ENCODE measurements around the gene AHRR. TPM values are rescaled to one million over a fixed set of nuclear protein-coding genes. Genes with fewer than 3 reads are reported as not detected.

The AHRR gene
- total RNA-seq, 2 donors from 2014 or later = 0.80 to 4.4 TPM

DNA sequence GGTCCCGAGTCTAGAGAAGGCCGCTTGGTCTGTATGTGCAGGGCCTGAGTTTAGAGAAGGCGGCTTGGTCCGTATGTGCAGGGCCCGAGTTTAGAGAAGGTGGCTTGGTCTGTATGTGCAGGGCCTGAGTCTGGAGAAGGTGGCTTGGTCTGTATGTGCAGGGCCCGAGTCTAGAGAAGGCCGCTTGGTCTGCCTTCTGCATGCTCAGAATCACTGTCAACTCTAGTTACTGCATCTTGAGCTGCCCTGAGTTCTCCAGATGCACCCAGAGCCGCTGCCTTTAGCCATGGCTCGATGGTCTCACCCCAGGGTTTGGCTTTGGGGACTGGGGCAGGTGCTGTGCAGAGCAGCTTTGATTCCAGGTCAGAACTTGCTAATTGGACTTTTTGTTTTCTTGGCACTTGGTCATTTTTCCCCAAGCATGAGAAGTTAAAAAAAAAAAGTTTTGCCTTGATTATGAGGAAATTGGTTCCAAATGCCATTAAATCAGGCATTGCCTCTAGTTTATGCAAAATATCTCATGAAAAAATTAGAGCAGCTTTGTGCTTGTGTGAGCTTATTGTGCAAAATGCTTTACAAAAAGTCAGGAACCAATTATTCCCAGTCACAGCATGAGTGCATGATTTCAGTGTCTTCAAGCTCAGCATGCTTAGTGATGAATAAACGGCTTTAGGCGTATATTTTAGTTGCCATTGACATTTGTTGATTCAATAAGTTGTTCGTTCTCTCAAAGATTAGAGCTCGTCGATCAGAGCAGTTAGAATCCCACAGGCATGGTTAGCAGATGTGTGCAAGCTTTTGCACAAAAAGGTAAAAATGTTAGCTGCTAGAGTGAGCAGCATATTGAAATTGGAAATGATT lies 96.0 kb downstream of the AHRR start:
- no peak overlapping the region for H3K4me3 Mint-ChIP-seq
- H3K9me3 ChIP-seq (ENCODE audit: control insufficient read depth, low read length, poor library complexity, severe bottlenecking) = no peaks in the 10 kb centered on the region
- no peak for ATAC-seq
- no peaks in the 10 kb centered on the region for H3K36me3 Mint-ChIP-seq (ENCODE audit: low read depth)
- DNase-seq = no peak
- no peak overlapping the region for H3K27ac Mint-ChIP-seq
- H3K4me1 Mint-ChIP-seq = no peaks in the 10 kb centered on the region
- H3K27me3 Mint-ChIP-seq = peaks cover 7% of the 10 kb centered on the region

DNA sequence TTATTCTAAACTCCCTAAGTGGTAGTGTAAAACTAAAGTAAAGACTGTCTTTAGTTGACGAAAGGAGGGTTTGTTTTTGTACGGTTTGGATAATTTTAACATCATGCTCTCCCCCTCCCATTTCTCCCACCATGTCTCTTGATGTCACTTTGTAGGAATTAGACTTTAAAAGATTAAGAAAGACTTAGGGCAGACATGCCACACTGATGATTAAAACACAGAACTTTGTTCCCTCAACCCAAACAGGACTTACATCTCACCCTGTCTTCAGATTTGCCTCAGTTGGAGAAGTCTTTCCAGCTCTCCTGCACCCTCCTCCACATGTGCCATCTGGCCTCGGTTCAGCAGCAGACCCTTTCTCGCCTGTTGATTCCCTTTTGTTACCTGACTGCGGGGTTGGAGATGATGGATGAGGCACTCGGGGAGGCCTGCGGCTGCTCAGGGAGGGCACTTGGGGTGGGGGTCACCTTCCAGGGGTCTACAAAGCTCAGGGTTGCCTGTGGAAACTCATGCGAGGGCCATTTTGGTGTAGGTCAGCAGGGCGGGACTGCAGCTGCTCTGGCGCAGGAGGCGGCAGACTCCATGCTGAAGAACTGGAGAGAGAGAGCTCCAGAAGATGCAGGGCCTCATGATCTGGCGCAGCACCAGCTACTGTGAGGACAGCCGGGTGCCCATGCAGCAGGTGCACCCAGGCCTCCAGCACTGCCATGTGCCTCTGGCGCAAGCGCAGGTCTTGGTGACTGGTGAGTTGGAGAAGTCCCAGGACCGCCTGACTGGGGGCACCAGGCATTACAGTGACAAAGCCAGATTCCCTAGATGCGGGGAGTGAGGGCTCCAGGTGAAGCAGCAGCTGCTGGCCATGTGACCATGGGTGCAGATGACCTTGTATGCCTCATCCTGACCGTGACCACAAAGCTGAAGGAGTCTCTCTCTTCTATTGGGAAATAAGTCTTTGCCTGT lies 96.9 kb downstream of the AHRR start:
- Mint-ChIP-seq H3K27me3 (peaks cover 4% of the 10 kb centered on the region), H3K36me3 (ENCODE audit: low read depth) (no peaks in the 10 kb centered on the region), H3K4me3 (no peak overlapping the region), H3K4me1 (no peaks in the 10 kb centered on the region), H3K27ac (no peak overlapping the region)
- DNase-seq (no peak), ATAC-seq (no peak)
- no peaks in the 10 kb centered on the region for H3K9me3 ChIP-seq (ENCODE audit: control insufficient read depth, low read length, poor library complexity, severe bottlenecking)

DNA sequence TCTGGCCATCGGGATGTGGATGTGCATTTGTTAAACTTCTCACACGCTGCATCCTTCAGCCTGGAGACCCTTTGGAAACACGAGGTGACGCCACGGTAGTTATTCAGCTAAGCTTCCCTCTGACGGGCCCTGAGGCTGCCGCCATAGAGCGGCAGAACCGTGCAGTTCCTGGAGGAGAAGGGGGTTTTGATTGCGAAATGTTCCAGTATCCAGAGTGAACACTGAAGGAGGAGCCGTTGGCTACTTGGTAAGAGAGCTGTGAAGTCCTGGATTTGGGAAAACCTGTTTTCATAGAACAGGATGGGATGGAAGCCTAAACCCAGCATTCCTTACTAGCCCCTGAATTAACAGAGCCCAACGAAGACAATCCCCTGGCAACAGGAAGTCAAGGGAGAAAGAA lies 98.5 kb downstream of the AHRR start:
- H3K4me1 Mint-ChIP-seq = no peaks in the 10 kb centered on the region
- ATAC-seq (no peak), DNase-seq (no peak)
- H3K4me3 Mint-ChIP-seq = no peak overlapping the region
- no peaks in the 10 kb centered on the region for H3K9me3 ChIP-seq (ENCODE audit: control insufficient read depth, low read length, poor library complexity, severe bottlenecking)
- H3K27me3 Mint-ChIP-seq = no peaks in the 10 kb centered on the region
- H3K27ac Mint-ChIP-seq = no peak overlapping the region
- H3K36me3 Mint-ChIP-seq (ENCODE audit: low read depth) = no peaks in the 10 kb centered on the region

DNA sequence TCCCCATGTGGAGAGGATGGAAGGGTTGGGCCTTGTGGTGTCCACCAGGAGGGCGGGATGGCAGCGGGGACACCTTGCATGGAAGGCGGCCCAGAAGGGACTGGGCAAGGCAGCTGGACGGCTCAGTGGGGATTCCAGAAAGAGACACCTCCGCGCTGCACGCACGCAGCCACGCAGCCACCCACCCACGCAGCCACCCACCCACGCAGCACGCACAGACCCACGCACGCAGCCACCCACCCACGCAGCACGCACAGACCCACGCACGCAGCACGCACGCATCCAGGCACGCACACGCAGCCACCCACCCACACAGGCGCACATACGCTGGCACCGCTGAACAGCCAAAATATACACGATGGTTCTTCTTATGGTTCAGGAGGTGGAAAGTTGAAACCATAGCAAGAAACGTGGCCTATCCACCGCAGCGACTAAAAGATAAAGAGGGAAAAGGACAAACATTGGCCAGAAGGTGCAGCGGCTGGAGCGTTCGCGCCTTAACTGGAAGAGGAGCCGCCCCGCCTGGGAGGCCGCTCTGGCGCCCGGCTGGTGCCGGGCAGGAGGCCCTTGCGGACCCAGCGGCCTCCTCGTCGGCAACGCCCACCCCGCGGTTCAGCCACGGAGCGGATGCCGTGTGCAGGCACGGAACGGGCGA lies 99.2 kb downstream of the AHRR start:
- no peaks in the 10 kb centered on the region for H3K9me3 ChIP-seq (ENCODE audit: control insufficient read depth, low read length, poor library complexity, severe bottlenecking)
- Mint-ChIP-seq H3K4me3 (no peak overlapping the region), H3K36me3 (ENCODE audit: low read depth) (no peaks in the 10 kb centered on the region), H3K27ac (no peak overlapping the region), H3K27me3 (peaks cover under 1% of the 10 kb centered on the region), H3K4me1 (no peaks in the 10 kb centered on the region)
- ATAC-seq (no peak), DNase-seq (no peak)

DNA sequence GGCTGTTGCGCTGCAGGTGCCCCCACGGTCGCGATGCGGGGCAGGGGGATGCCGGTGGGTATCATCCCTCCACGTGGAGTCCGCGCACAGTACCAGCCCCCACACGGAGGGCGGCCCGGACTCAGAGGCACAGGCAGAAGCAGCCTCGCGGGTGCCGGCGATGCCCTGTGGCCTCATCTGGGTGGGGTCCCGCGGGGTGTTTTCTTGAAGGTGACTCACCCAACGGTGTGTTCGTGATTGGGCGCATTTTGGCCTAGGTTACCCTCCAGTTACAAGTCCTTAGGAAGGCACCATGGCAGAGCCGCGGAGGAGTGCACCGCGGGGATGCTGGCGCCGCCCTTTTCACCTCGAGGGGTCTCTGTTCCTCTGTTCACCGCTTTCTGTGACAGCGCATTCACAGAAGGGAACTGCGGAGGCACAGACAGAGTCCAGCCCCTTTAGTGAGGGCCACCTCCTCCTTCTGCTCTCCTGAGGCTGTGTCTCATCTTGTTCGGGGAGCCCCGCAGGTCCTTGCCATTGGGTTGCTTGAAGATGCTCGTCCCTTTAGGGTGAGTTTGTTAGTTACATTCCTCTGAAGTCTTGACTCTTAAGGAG lies 99.9 kb downstream of the AHRR start:
- no peak overlapping the region for H3K27ac Mint-ChIP-seq
- H3K9me3 ChIP-seq (ENCODE audit: control insufficient read depth, low read length, poor library complexity, severe bottlenecking) = no peaks in the 10 kb centered on the region
- H3K4me1 Mint-ChIP-seq = no peaks in the 10 kb centered on the region
- H3K4me3 Mint-ChIP-seq = no peak overlapping the region
- ATAC-seq (no peak), DNase-seq (no peak)
- peaks cover 4% of the 10 kb centered on the region for H3K36me3 Mint-ChIP-seq (ENCODE audit: low read depth)
- peaks cover 7% of the 10 kb centered on the region for H3K27me3 Mint-ChIP-seq

DNA sequence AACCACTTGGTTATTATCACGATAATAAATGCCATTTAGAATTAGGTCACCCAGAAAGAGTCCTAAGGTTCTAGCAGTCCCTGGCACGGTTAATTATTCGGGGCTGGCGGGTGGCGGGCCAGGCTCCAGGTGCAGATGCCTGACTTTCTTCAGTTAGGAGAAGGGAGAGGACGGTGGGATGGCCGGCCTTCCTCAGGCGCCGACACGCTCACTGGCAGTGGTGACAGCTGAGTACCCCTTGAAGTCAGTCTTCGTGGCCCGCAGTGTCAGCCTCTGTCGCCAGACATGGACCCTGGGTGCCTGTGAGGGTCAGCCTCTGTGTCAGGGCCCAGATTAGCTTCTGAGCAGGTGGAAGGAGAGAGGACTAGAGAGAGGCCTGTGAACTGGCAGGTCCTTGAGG lies 100.4 kb downstream of the AHRR start:
- Mint-ChIP-seq H3K27ac (no peak overlapping the region), H3K4me3 (no peak overlapping the region)

DNA sequence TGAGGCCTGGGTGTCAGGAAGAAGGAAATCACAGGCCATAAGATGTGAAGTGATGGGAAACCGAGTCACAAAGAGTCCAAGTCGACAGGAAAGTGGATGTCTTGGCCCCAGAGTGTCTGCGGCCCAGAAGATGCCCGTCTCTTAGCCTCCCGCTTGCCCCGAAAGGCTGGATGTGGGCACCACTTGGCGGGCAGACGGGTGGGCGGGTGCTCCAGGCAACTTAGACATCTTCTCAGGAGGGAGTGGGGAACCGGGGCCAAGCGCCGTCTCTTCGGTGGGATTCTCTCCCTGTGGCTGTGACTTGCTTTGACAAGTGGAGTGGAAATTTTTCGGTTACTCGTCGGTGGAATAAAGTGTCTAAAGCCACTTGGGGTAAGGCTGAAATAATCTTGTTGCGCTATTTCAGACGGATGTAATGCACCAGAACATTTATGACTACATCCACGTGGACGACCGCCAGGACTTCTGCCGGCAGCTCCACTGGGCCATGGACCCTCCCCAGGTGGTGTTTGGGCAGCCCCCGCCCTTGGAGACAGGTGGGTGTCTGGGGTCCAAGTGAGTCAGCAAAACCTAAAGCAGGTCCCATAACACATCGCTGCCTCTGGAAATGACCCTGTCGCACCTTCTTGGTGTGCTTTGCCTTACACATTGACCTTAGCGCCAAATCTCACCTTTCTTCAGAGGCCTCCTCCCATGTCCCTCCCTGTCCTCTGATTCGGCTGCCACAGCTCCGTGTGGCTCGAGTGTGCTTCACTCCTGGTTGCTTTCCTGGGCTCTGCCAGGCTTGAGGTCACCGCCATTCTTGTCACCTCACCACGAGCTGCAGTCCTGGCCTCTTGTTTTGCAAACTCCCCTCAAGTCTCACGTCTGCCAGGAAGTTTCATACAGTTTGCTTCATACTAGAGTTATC lies 101.1 kb downstream of the AHRR start:
- DNase-seq = no peak
- Mint-ChIP-seq H3K4me1 (no peaks in the 10 kb centered on the region), H3K27me3 (peaks cover 12% of the 10 kb centered on the region), H3K36me3 (ENCODE audit: low read depth) (peaks cover 5% of the 10 kb centered on the region), H3K4me3 (no peak overlapping the region), H3K27ac (no peak overlapping the region)
- no peaks in the 10 kb centered on the region for H3K9me3 ChIP-seq (ENCODE audit: control insufficient read depth, low read length, poor library complexity, severe bottlenecking)
- no peak for ATAC-seq

More for the DNA sequence above, 100.4 kb downstream of the AHRR start:
- DNase-seq (no peak), ATAC-seq (no peak)
- H3K4me1 Mint-ChIP-seq = no peaks in the 10 kb centered on the region
- H3K9me3 ChIP-seq (ENCODE audit: control insufficient read depth, low read length, poor library complexity, severe bottlenecking) = no peaks in the 10 kb centered on the region
- H3K36me3 Mint-ChIP-seq (ENCODE audit: low read depth) = peaks cover 5% of the 10 kb centered on the region
- peaks cover 12% of the 10 kb centered on the region for H3K27me3 Mint-ChIP-seq

DNA sequence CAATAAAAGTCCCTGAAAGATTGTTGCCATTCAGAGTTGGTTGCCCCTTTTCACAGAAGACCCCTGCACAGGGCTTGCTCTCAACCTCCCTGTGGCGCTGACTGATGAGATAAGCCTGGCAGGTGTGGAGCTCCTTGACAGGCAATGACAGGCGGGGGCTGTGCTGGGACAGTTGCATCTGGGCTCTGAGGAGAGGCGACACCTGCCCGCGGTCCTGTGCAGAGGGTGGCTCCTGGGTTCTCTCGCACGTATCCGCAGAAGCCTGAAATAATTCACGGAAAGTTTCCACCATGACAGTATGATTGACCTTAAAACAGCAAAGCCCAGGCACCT lies 101.7 kb downstream of the AHRR start:
- Mint-ChIP-seq H3K36me3 (ENCODE audit: low read depth) (peaks cover 5% of the 10 kb centered on the region), H3K4me1 (no peaks in the 10 kb centered on the region), H3K27me3 (peaks cover 17% of the 10 kb centered on the region), H3K27ac (no peak overlapping the region), H3K4me3 (no peak overlapping the region)
- DNase-seq (no peak), ATAC-seq (no peak)
- H3K9me3 ChIP-seq (ENCODE audit: control insufficient read depth, low read length, poor library complexity, severe bottlenecking) = no peaks in the 10 kb centered on the region

DNA sequence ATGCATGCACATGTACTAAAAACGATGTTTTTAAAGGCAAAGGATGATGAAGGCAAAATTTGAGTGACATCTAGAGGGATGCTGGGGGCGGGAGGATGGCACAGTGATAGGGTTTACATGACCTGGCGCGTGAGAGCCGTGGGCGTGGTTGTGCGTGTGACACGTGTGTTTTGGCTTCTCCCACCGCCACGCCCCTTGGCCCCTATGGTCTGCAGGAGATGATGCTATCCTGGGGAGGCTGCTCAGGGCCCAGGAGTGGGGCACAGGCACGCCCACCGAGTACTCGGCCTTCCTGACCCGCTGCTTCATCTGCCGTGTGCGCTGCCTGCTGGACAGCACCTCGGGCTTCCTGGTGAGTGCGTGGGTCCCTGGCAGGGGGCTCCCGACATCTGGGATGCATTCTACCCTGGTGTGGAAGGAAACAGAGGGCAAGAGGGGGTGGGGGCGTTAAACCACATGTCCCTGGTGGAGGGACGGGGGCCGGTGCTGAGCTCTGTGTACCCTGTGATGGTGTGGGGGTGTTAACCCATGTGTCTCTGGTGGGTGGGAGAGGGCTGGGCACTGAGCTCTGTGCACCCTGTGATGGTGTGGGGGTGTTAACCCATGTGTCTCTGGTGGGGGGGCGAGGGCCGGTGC lies 102.2 kb downstream of the AHRR start:
- no peak overlapping the region for H3K4me3 Mint-ChIP-seq
- peaks cover 5% of the 10 kb centered on the region for H3K36me3 Mint-ChIP-seq (ENCODE audit: low read depth)
- no peak overlapping the region for H3K27ac Mint-ChIP-seq
- no peaks in the 10 kb centered on the region for H3K9me3 ChIP-seq (ENCODE audit: control insufficient read depth, low read length, poor library complexity, severe bottlenecking)
- DNase-seq (no peak), ATAC-seq (no peak)
- no peaks in the 10 kb centered on the region for H3K4me1 Mint-ChIP-seq
- H3K27me3 Mint-ChIP-seq = peaks cover 20% of the 10 kb centered on the region

DNA sequence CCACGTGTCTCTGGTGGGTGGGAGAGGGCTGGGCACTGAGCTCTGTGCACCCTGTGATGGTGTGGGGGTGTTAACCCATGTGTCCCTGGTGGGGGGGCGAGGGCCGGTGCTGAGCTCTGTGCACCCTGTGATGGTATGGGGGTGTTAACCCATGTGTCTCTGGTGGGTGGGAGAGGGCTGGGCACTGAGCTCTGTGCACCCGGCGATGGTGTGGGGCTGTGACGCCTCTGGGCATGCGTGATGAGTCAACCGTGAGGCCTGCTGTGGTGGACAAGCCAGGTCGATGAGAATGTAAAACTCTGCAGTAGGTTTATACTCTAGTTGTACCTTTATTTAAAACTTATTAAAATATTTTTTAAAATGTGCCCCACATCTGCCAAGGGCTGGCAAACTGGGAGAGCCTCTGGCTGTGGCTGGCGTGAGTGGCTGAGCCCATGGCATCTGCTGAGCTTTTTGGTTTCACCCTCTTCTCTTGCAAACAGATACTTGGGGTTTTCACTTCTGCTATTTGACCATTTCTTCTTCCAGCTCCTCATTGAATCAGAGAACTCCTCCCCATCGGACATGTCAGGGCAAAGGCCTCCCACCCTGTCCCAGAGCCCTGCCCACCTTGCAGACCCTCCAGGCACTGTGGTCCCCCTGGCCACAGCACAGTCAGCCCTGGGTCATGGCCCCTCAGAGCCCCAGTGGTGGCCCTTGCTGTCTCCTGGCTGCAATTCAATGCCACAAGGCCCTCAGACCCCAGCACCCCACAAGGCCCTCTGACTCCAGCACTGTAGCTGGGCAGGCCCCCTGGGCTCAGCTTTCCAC lies 103.0 kb downstream of the AHRR start:
- Mint-ChIP-seq H3K4me3 (no peak overlapping the region), H3K36me3 (ENCODE audit: low read depth) (peaks cover 5% of the 10 kb centered on the region), H3K4me1 (no peaks in the 10 kb centered on the region), H3K27ac (no peak overlapping the region), H3K27me3 (peaks cover 20% of the 10 kb centered on the region)
- no peak for DNase-seq
- no peaks in the 10 kb centered on the region for H3K9me3 ChIP-seq (ENCODE audit: control insufficient read depth, low read length, poor library complexity, severe bottlenecking)
- no peak for ATAC-seq

DNA sequence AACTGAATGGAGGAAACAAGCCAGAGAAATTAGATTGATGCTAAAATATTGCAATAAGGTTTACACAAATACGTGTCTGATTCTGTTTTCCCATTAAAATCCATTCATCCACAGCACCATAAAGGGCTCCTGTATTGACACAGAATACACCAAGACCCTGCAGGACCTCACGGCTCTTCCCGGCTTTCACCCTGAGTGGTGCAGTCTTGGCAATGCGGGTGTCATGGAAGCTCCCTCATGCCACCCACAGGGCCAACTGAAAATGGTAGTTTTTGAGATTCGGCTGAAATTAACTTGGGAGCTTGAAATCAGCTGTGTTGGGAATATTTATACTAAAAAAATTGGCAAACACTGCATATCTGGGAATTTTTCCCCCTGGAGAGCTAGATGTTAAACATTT lies 104.2 kb downstream of the AHRR start:
- ATAC-seq (no peak), DNase-seq (no peak)
- H3K9me3 ChIP-seq (ENCODE audit: control insufficient read depth, low read length, poor library complexity, severe bottlenecking) = no peaks in the 10 kb centered on the region
- Mint-ChIP-seq H3K4me3 (no peak overlapping the region), H3K4me1 (no peaks in the 10 kb centered on the region), H3K36me3 (ENCODE audit: low read depth) (peaks cover 5% of the 10 kb centered on the region), H3K27me3 (peaks cover 31% of the 10 kb centered on the region), H3K27ac (no peak overlapping the region)

Data from T-helper 17 cell (primary cell).